ENCODE data around the gene EPN2. TPM values are rescaled to one million over a fixed set of nuclear protein-coding genes. Genes with fewer than 3 reads are reported as not detected.
A peak's percentile ranks its signal among the peaks of the same experiment; 100 is the strongest.

The EPN2 gene
- polyA plus RNA-seq, 1 of the 3 experiments (the other 2 are of a cell fraction) = 38.9 TPM

DNA sequence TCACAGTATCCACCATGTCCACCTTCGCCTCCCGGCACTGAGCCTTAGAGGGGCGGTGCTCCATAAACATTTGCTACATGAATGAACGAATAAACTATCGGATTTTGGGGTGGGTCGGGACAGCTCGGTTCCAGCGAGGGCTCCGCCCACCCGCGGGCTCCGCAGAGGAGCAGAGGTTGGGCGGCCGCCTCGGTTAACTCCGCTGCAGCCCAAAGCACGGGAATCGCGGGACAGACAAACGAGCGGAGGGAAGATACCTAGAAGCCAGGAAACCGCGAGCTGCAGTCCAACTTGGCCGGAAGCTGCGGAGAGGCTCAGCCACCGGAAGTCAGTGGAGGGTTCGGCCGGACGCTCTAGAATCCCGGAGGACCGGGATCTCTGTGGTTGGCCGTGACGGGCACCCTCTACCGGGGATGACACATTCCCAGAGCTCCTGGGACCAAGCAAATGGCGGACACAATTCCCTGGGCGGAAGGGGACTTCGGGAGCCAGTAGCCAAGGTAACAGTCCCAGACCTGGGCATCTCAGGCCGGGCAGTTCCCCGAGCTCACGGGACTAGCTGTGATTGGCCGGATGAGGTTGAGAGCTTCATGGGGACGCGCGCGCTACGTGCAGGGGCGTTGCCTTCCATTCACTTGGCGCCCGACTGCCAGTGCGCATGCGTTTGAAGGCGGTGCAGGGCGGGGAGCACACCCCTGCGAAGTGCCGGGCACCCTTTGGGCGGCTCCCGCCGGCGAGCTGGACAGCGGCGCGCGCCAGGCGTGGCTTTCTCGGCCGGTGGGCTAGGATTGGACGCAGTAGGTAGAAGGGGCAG lies 140.6 kb downstream of the EPN2 start:
- peak; percentile 98 for DNase-seq
- peak overlapping the region; percentile 68 for H3K4me2 ChIP-seq
- H3K79me2 ChIP-seq (ENCODE audit: insufficient read depth) = peaks cover 55% of the 10 kb centered on the region
- H3K9me2 ChIP-seq = no peaks in the 10 kb centered on the region
- H3K27me3 ChIP-seq (ENCODE audit: insufficient read depth) = no peaks in the 10 kb centered on the region
- no peaks in the 10 kb centered on the region for H4K20me1 ChIP-seq (ENCODE audit: insufficient read depth)
- peak overlapping the region; percentile 80 for H3K9ac ChIP-seq
- CTCF ChIA-PET = interaction anchor here (0.7 to 3.1 kb wide), 6 partner anchors 11 to 69 kb away, joined by 3 to 35 read pairs (median 6); partner anchors contain the start of gene B9D1
- peaks cover 20 to 31% of the 10 kb centered on the region in 2 experiments for H3K36me3 ChIP-seq (replicated peaks in 1 of 2; ENCODE audit: control insufficient read depth in 1 of 2, insufficient read depth in 2 of 2, low read length in 1 of 2)
- TF ChIP-seq FOXM1 (IDR thresholded peaks at IDR 0.05; ENCODE audit: low read depth) = no peak
- no peak for TF ChIP-seq JUND (IDR thresholded peaks at IDR 0.05)
- peak; percentile 97 for TF ChIP-seq NRF1 (IDR thresholded peaks at IDR 0.05; ENCODE audit: low read depth, low read length)
- TF ChIP-seq MXI1 (IDR thresholded peaks at IDR 0.05; ENCODE audit: low read depth, low read length) = peak; percentile 93
- no peak; the same call in 1 of the 2 replicates for TF ChIP-seq TCF12 (IDR thresholded peaks at IDR 0.05)
- no peak; the same call in 1 of the 2 replicates for TF ChIP-seq NFIC (IDR thresholded peaks at IDR 0.05; ENCODE audit: borderline replicate concordance)
- peak; percentile 86 for TF ChIP-seq TAF1 (IDR thresholded peaks at IDR 0.05; ENCODE audit: borderline replicate concordance, low read depth, low read length)
- TF ChIP-seq YY1 (IDR thresholded peaks at IDR 0.05; ENCODE audit: low read depth) = peak; percentile 77
- TF ChIP-seq ELF1 (IDR thresholded peaks at IDR 0.05) = peak; percentile 85
- TF ChIP-seq RCOR1 (IDR thresholded peaks at IDR 0.05; ENCODE audit: low read length) = 0 out of 2 replicates have a peak, but pooled peaks have one; percentile 15
- no peak for TF ChIP-seq EZH2phosphoT487 (IDR thresholded peaks at IDR 0.05; ENCODE audit: borderline replicate concordance, low read depth)
- TF ChIP-seq, protein P1, sequence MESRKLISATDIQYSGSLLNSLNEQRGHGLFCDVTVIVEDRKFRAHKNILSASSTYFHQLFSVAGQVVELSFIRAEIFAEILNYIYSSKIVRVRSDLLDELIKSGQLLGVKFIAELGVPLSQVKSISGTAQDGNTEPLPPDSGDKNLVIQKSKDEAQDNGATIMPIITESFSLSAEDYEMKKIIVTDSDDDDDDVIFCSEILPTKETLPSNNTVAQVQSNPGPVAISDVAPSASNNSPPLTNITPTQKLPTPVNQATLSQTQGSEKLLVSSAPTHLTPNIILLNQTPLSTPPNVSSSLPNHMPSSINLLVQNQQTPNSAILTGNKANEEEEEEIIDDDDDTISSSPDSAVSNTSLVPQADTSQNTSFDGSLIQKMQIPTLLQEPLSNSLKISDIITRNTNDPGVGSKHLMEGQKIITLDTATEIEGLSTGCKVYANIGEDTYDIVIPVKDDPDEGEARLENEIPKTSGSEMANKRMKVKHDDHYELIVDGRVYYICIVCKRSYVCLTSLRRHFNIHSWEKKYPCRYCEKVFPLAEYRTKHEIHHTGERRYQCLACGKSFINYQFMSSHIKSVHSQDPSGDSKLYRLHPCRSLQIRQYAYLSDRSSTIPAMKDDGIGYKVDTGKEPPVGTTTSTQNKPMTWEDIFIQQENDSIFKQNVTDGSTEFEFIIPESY (IDR thresholded peaks at IDR 0.05; ENCODE audit: borderline replicate concordance, low read depth) = no peak
- TF ChIP-seq, protein P2, sequence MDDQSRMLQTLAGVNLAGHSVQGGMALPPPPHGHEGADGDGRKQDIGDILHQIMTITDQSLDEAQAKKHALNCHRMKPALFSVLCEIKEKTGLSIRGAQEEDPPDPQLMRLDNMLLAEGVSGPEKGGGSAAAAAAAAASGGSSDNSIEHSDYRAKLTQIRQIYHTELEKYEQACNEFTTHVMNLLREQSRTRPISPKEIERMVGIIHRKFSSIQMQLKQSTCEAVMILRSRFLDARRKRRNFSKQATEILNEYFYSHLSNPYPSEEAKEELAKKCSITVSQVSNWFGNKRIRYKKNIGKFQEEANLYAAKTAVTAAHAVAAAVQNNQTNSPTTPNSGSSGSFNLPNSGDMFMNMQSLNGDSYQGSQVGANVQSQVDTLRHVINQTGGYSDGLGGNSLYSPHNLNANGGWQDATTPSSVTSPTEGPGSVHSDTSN (IDR thresholded peaks at IDR 0.05) = 0 out of 2 replicates have a peak, but pooled peaks have one; percentile 35
- TF ChIP-seq GABPA (IDR thresholded peaks at IDR 0.05; ENCODE audit: low read depth) = peak; percentile 92
- TF ChIP-seq, protein P3, sequence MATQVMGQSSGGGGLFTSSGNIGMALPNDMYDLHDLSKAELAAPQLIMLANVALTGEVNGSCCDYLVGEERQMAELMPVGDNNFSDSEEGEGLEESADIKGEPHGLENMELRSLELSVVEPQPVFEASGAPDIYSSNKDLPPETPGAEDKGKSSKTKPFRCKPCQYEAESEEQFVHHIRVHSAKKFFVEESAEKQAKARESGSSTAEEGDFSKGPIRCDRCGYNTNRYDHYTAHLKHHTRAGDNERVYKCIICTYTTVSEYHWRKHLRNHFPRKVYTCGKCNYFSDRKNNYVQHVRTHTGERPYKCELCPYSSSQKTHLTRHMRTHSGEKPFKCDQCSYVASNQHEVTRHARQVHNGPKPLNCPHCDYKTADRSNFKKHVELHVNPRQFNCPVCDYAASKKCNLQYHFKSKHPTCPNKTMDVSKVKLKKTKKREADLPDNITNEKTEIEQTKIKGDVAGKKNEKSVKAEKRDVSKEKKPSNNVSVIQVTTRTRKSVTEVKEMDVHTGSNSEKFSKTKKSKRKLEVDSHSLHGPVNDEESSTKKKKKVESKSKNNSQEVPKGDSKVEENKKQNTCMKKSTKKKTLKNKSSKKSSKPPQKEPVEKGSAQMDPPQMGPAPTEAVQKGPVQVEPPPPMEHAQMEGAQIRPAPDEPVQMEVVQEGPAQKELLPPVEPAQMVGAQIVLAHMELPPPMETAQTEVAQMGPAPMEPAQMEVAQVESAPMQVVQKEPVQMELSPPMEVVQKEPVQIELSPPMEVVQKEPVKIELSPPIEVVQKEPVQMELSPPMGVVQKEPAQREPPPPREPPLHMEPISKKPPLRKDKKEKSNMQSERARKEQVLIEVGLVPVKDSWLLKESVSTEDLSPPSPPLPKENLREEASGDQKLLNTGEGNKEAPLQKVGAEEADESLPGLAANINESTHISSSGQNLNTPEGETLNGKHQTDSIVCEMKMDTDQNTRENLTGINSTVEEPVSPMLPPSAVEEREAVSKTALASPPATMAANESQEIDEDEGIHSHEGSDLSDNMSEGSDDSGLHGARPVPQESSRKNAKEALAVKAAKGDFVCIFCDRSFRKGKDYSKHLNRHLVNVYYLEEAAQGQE (IDR thresholded peaks at IDR 0.05; ENCODE audit: low read depth, low read length) = peak; percentile 92
- no peak; the same call in 1 of the 2 replicates for TF ChIP-seq RFX5 (IDR thresholded peaks at IDR 0.05; ENCODE audit: low read length)
- peak; percentile 84 for TF ChIP-seq CHD2 (IDR thresholded peaks at IDR 0.05; ENCODE audit: low read length, partially characterized antibody)
- no peak for TF ChIP-seq RXRA (IDR thresholded peaks at IDR 0.05; ENCODE audit: borderline replicate concordance, low read depth)
- TF ChIP-seq SIN3A (IDR thresholded peaks at IDR 0.05; ENCODE audit: borderline replicate concordance, low read depth, low read length) = peak; percentile 54; the same call in 1 of the 2 replicates
- TF ChIP-seq, protein P4, sequence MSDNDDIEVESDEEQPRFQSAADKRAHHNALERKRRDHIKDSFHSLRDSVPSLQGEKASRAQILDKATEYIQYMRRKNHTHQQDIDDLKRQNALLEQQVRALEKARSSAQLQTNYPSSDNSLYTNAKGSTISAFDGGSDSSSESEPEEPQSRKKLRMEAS (IDR thresholded peaks at IDR 0.05; ENCODE audit: low read depth) = peak; percentile 69; the same call in 1 of the 2 replicates
- no peak for TF ChIP-seq FOXJ3 (CRISPR knock-in tag; IDR thresholded peaks at IDR 0.05)
- TF ChIP-seq MEF2A (IDR thresholded peaks at IDR 0.05; ENCODE audit: borderline replicate concordance, low read depth) = no peak
- TF ChIP-seq, protein P5, sequence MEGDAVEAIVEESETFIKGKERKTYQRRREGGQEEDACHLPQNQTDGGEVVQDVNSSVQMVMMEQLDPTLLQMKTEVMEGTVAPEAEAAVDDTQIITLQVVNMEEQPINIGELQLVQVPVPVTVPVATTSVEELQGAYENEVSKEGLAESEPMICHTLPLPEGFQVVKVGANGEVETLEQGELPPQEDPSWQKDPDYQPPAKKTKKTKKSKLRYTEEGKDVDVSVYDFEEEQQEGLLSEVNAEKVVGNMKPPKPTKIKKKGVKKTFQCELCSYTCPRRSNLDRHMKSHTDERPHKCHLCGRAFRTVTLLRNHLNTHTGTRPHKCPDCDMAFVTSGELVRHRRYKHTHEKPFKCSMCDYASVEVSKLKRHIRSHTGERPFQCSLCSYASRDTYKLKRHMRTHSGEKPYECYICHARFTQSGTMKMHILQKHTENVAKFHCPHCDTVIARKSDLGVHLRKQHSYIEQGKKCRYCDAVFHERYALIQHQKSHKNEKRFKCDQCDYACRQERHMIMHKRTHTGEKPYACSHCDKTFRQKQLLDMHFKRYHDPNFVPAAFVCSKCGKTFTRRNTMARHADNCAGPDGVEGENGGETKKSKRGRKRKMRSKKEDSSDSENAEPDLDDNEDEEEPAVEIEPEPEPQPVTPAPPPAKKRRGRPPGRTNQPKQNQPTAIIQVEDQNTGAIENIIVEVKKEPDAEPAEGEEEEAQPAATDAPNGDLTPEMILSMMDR (IDR thresholded peaks at IDR 0.05) = 0 out of 2 replicates have a peak, but pooled peaks have one; percentile 9
- TF ChIP-seq POLR2AphosphoS5 (IDR thresholded peaks at IDR 0.05; ENCODE audit: low read depth, low read length) = peak; percentile 92
- peaks cover 0 to 26% of the 10 kb centered on the region in 2 experiments; a peak in 3 of 4 replicates for H3K4me1 ChIP-seq (ENCODE audit: control insufficient read depth in 1 of 2, insufficient read depth in 2 of 2, low read depth in 1 of 2, low read length in 1 of 2)
- peak overlapping the region; percentile 75 for H2AFZ ChIP-seq (ENCODE audit: low read depth)
- 0% methylated on average over 20 of the region's 67 CpGs for WGBS (ENCODE audit: low lambda C conversion rate)
- H3K9me3 ChIP-seq = no peaks in the 10 kb centered on the region
- H3F3A ChIP-seq (replicated peaks; ENCODE audit: insufficient read depth) = peaks cover 26% of the 10 kb centered on the region
- peak overlapping the region; percentile 94 to 95 for H3K27ac ChIP-seq (ENCODE audit: low read depth in 2 of 2, low read length in 1 of 2)
- POLR2A ChIA-PET = interaction anchor here (0.7 to 2.2 kb wide), 12 partner anchors 9 to 70 kb away, joined by 3 to 29 read pairs (median 5); partner anchors contain the start of genes B9D1, MFAP4 and RNF112
- H3K4me3 ChIP-seq (ENCODE audit: low read depth in 2 of 2, low read length in 1 of 2) = peak overlapping the region; percentile 87 to 88

All from SK-N-SH (cell line).